DOHH2 (cell line): Measurements from ENCODE around the gene MAGI1.

ENCODE experiments used
- CTCF ChIP-seq: fragments of 200-600 bp; sonication (generic); IDR thresholded peaks from one replicate; pipeline ENCODE4 v1.5.1; 2014; ENCODE audit warnings: antibody characterized with exemption, mild to moderate bottlenecking, low read depth, low read length; ENCODE audit not compliant: poor library complexity, severe bottlenecking
- EZH2phosphoT487 ChIP-seq: fragments of 200-600 bp; sonication (generic); IDR thresholded peaks from 2 replicates; pipeline ENCODE4 v1.6.1; 2017; ENCODE audit warnings: borderline replicate concordance, mild to moderate bottlenecking, antibody characterized with exemption, low read length, moderate library complexity, mixed read lengths

GRCh38 chr3:65402597-65402996 lies 636.1 kb downstream of the MAGI1 start:
- TF ChIP-seq CTCF (no peak), EZH2phosphoT487 (no peak)
